ENCODE results near the gene PRELID3B.

Gene PRELID3B

GRCh38 chr20:59042151-59042795 is at the start of gene PRELID3B:
TSS of gene PRELID3B (minus strand) at chr20:59042786. CDS start at chr20:59042730, 56 bp downstream.
- peak; percentile 33 for DNase-seq

- peak; percentile 82 for DNase-seq
Observed at GRCh38 chr20:59087829-59088433, 45.3 kb upstream of the PRELID3B start.

- no peak for DNase-seq
Observed at GRCh38 chr20:59086923-59087322, 44.3 kb upstream of the PRELID3B start.

- no peak for DNase-seq
Observed at GRCh38 chr20:59084041-59084850, 41.7 kb upstream of the PRELID3B start.

- DNase-seq: no peak
Observed at GRCh38 chr20:59082981-59083380, 40.4 kb upstream of the PRELID3B start.

- no peak for DNase-seq
Observed at GRCh38 chr20:59082077-59082740, 39.6 kb upstream of the PRELID3B start.

GRCh38 chr20:59081036-59081435 is 38.5 kb upstream of the PRELID3B start:
- no peak for DNase-seq

GRCh38 chr20:59078231-59078630 is 35.6 kb upstream of the PRELID3B start:
- DNase-seq: no peak

- DNase-seq: no peak
Observed at GRCh38 chr20:59077705-59078104, 35.1 kb upstream of the PRELID3B start.

GRCh38 chr20:59075934-59076508 is 33.4 kb upstream of the PRELID3B start:
- no peak for DNase-seq

- no peak for DNase-seq
Observed at GRCh38 chr20:59074456-59074855, 31.9 kb upstream of the PRELID3B start.

GRCh38 chr20:59073582-59073981 is 31.0 kb upstream of the PRELID3B start:
- DNase-seq: no peak

- no peak for DNase-seq
Observed at GRCh38 chr20:59071216-59071615, 28.6 kb upstream of the PRELID3B start.

- DNase-seq: no peak
Observed at GRCh38 chr20:59069026-59069425, 26.4 kb upstream of the PRELID3B start.

- DNase-seq: no peak
Observed at GRCh38 chr20:59068534-59068933, 25.9 kb upstream of the PRELID3B start.

- DNase-seq: no peak
Observed at GRCh38 chr20:59064214-59064722, 21.7 kb upstream of the PRELID3B start.

GRCh38 chr20:59063358-59064213 is 21.0 kb upstream of the PRELID3B start:
- DNase-seq: no peak

GRCh38 chr20:59062081-59062480 is 19.5 kb upstream of the PRELID3B start:
- DNase-seq: peak; percentile 74

- no peak for DNase-seq
Observed at GRCh38 chr20:59055302-59055701, 12.7 kb upstream of the PRELID3B start.

GRCh38 chr20:59051666-59052185 is 9.1 kb upstream of the PRELID3B start:
- DNase-seq: no peak

GRCh38 chr20:59050437-59050836 is 7.9 kb upstream of the PRELID3B start:
- DNase-seq: no peak

- DNase-seq: no peak
Observed at GRCh38 chr20:59048681-59049030, 6.1 kb upstream of the PRELID3B start.

Data from eye (tissue), 1 donor.